Endometrial microvascular endothelial cells (primary cell): ENCODE results near the gene TNIP2. TPM values are rescaled to one million over a fixed set of nuclear protein-coding genes. Genes with fewer than 3 reads are reported as not detected.

Source experiments
- in situ Hi-C: cut with HindIII; loops from 2 replicates; pipeline ENCODE4 v1.10.0; 2017; ENCODE audit warnings: low sequenced_read_pairs, low pct_unique_long_range_greater_than_20kb; ENCODE audit errors: inconsistent ontology term
- total RNA-seq: library from RNA; depleted of rRNA; stranded (reverse); fragments of >200 nt; gene quantifications from one replicate; pipeline ENCODE4 v1.2.3, GENCODE V29; 2015; ENCODE audit errors: inconsistent ontology term

TNIP2 gene
- 71.0 TPM for total RNA-seq

GRCh38 chr4:2755821-2756690 lies at the start of gene TNIP2:
TSS of gene TNIP2 (minus strand) at chr4:2756336. CDS start at chr4:2756289, 47 bp downstream.
- in situ Hi-C loops: no loop called here

- in situ Hi-C loops: no loop called here
These were observed 48.9 kb upstream of the TNIP2 start for GRCh38 chr4:2804973-2805501.

- in situ Hi-C loops: no loop called here
These were observed 48.4 kb upstream of the TNIP2 start for GRCh38 chr4:2804449-2804972.

- in situ Hi-C loops: no loop called here
These were observed 47.7 kb upstream of the TNIP2 start for GRCh38 chr4:2803624-2804448.

- in situ Hi-C loops: no loop called here
These were observed 46.7 kb upstream of the TNIP2 start for GRCh38 chr4:2802618-2803531.

- in situ Hi-C loops: no loop called here
These were observed 44.8 kb upstream of the TNIP2 start for GRCh38 chr4:2800691-2801596.

- in situ Hi-C loops: no loop called here
These were observed 44.0 kb upstream of the TNIP2 start for GRCh38 chr4:2799971-2800690.

GRCh38 chr4:2799224-2799911 lies 43.2 kb upstream of the TNIP2 start:
- in situ Hi-C loops: no loop called here

GRCh38 chr4:2798399-2799223 lies 42.5 kb upstream of the TNIP2 start:
- in situ Hi-C loops: no loop called here

- in situ Hi-C loops: no loop called here
These were observed 41.6 kb upstream of the TNIP2 start for GRCh38 chr4:2797545-2798305.

GRCh38 chr4:2796849-2797544 lies 40.9 kb upstream of the TNIP2 start:
- in situ Hi-C loops: no loop called here

GRCh38 chr4:2795893-2796848 lies 40.0 kb upstream of the TNIP2 start:
- in situ Hi-C loops: no loop called here

GRCh38 chr4:2795300-2795892 lies 39.3 kb upstream of the TNIP2 start:
- in situ Hi-C loops: no loop called here
